GM21526 (cell line): ENCODE data around the gene TVP23B.
"Not testable (repeated sequence)": the region's sequence is repeated elsewhere in the genome, so short reads cannot be mapped to it uniquely, and the experiment has no call there.

Source experiments
- ATAC-seq: cut with Tn5 transposase; IDR thresholded peaks from one replicate; pipeline ENCODE4 v1.9.1; 2021; ENCODE audit warnings: moderate library complexity; ENCODE audit not compliant: unreplicated experiment, low FRiP score

Gene TVP23B

DNA sequence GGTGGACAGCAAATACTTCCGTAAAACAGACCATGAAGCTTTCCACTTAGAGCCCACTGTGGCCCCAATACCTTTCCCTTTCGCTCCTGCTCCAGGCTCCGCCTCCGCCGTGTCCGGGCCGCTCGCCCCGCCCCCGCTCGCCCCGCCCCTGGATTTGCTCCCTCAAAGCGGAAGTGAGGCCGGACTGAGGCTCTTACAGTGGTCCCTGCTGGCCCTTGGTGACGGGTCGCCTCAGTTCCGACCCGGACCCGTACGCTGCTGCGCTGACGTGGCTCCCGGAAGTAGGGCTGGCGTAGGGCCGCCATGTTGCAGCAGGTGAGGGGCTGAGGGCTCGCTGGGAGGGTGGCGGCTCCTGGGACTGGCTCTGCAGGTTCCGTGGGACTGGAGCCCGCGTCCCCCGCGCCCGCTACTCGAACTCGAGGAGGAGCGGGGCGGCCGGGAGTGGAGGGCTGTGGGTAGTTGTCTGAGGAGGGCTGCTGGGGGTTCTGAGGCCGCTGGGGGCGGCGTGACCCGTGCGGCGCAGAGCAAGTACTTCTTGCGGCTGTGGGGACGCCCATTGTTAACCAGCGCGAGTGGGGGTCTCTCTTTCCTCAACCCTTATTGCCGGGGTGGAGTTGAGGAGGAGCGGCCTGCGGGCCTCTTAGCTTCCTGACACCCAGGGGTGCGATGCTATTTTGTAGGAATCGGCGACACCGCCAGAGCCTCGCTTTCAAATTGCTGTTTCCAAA lies at the start of gene TVP23B:
TSS of gene TVP23B (plus strand) at position 193 of the 728 bp plus-strand sequence. CDS start at position 304, 111 bp downstream.
- peak; percentile 91 for ATAC-seq

DNA sequence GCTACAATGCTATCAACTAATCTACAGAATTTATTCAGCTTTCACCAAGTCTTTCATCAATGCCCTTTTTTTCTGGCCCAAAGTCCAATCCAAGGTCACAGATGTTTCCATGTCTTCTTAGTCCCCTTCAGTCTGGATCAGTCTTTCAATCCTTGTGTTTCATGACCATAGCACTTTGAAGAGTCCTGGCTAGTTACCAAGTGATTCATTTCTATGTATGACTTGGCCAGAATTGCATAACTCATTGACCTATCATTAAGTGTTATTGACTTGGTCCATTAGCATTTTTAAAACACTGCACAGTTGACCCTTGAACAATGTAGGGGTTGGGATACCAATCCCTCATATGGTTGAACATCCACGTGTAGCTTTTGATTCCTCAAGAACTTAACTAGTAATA lies 48.5 kb upstream of the TVP23B start:
- not testable (repeated sequence) for ATAC-seq

DNA sequence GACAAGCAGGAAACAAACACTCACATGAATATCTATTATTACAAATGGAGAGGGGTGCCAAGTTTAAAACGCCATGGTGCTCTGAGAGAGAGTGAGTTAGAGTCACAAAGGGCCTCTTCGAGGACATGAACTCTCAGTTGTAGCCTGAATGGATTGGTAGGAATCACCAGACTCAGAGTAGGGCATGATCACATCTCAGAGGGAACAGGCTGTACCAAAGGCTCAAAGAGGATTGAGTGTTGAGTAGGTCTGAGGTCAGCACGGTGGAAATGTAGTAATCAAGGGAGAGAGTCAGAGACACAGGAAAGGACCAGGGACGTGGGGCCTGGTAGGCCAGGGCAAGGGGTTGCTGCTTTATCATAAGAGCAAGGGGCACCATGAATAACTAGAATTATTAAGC lies 47.6 kb upstream of the TVP23B start:
- not testable (repeated sequence) for ATAC-seq

DNA sequence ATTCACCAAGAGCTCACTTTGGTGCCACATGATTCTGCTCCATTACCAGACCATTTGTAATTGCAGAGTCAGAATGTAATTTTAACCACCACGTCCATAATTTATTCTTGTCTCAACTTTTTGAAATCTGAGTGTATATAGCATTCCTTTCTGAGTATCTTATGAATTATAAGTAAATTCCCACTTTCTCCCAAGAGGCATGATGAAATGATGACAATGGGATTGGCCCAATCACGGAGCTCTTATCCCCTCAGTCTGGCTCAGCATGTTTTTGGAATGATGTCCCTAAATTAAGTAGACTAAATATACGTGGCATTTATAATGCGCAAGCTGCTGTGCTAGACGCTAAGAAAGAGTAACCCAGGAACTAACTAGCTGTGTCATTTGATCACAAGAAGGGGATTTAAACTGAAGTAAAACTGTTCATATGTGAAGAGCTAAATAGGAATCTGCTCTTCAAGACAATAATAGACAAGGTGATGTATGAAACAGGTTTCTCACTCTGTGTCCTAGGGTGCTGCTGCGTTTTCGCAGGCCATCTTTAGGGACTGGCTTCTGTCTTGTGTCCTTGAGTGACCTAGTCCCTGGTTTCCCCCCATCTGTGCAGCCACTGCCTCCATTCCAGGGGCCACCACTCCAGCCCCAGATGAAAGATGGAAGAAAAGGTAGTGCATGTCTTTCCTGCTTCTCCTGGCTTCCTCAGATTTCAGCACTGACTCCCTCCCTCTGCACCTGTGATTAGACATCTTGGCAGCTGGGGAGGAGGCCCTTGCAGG lies 41.2 kb upstream of the TVP23B start:
- ATAC-seq: not testable (repeated sequence)

DNA sequence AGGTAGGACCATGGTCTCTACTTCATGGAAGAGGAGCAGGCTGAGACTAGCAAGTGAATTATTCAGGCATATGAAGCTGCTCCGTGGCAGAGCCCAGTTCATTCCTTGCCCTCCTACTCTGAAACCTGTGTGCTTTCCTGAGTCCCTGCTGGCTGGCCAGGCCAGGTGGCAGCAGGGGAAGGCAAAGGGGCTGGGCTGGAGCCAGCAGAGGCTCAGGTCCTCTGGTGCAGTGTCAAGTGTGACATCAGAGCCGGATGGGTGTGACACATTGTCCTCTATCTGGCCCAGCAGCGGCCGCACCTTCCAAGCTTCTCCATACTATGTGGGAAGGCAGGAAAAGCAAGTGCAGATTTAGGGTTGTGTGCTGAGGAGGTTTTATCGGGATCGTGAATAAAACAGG lies 39.8 kb upstream of the TVP23B start:
- ATAC-seq: not testable (repeated sequence)

DNA sequence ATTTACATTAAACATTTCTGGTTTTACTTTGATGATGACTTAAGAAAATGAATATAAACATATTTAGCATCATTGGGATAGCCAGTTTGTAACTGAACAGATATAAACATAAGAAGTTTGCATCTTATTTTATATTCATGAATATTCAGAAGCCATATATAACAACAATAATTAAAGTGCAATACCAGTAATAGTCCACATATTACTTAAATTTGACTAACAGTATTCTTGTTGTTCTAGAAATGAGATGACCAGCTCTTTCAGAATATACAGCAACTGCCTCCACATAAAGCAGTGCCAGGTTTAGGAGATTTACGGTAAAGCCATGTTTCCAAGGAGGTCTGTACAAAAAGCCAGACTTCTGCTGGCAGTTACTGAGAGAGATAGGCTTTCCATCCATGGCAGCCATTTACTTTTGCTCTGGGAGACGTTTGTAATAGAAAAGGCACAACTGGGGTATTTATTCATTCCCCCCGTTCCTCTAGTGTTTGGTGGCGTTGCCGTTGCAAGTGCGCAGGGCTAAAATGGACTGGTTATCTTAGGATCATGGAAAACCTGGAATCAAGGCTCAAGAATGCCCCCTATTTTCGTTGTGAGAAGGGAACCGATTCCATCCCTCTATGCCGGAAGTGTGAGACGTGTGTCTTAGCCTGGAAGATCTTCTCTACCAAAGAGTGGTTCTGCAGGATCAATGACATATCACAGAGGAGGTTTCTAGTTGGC lies 37.1 kb upstream of the TVP23B start, which contains the start of gene FBXW10:
TSS of gene FBXW10 (plus strand) at position 356 of the 723 bp plus-strand sequence. CDS start at position 547, 191 bp downstream.
- not testable (repeated sequence) for ATAC-seq

DNA sequence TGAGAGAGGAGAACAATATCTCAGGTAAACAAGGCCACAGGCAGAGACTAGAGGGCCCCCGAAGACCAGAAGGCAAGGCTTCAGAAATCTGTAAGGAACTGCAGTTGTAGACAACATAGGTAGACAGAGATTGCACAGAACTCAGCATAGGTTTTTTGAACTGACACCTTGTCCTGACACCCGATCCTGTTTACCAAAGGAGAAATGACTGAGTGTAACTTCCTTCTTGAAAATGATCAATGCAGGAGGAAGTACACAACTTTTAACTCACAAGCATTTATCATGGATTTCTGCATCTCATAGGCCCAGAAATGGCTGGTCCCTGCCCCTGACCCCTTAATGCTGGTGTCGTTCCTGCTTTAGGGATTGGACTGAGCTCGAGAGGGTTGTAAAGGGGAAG lies 36.3 kb upstream of the TVP23B start:
- ATAC-seq: not testable (repeated sequence)

DNA sequence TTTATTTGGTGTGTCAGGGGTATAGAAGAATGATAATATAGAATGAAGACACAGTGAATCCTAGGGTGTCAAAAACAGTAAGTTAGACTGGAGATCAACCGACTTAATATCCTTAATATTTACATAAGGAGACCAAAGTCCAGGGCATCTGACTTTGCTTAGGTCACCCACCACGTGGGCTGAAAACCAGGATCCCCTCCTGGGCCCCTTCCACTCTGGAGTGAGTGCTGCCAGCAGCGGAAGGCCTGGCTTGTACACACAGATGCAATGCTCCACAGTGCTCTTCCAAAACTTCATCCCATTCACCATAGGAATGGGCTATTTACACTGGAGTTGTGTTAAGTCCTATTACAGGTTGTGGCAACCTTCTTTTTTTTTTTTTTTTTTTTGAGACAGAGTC lies 34.4 kb upstream of the TVP23B start:
- not testable (repeated sequence) for ATAC-seq

DNA sequence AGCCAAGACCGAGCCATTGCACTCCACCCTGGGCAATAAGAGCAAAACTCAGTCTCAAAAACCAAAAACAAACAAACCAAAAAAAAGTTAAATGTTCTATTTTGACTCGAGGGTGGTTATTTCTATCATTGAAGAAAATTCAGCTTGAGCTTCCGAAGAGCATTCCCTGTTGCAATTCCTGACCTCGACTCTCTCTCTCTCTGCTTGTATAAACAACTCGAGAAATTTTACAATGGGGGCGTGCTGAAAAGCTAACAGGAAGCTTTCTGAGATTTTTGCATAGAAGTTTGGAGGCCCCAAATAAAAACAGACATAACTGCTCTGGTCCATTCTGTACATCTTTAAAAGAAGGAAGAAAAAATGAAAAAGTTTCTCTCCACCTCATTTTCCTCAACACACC lies 33.5 kb upstream of the TVP23B start:
- ATAC-seq: not testable (repeated sequence)

DNA sequence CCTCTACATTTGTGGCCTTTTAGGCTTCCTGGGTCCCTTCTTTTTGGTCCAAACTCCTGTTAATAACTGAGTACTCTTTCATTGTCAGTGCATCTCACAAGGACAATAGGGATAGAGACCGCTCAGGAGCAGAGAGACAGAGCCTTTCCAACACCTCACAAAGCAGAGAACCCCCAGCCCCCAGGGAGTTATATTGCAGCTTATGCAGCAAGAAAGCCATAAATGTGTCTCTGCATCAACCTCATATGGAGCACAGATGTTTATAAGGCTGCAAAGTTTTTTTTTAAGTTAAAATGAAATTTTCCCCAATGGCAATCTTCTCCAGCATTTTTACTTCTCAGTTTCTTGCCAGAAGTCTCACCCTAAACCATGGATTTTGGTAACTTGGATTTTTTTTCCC lies 30.7 kb upstream of the TVP23B start:
- not testable (repeated sequence) for ATAC-seq

DNA sequence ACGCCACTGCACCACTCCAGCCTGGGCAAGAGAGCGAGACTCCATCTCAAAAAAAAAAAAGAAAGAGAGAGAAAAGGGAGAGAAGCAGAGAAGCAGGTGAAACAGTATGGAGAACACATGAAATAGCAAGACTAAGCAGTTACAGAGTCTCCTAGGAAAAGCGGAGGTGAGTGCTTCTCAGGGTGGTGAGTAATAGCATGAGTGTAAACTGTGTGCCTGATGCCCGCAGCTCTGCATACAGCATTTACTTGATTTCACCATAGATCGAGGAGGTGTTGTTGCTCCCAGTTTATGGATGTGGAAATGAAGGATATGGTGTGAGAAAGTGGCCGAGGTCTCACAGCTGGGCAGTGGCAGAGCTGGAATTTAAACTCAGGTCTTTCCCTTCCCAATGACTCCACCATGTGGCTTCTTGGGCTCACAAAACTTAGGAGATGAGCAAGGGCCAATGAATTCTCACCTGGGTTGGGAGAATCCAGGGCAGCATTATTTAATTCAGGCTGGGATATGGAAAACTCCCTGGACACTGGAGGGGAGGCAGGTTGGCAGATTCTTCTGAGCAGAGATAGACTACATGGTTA lies 27.1 kb upstream of the TVP23B start:
- ATAC-seq: not testable (repeated sequence)

DNA sequence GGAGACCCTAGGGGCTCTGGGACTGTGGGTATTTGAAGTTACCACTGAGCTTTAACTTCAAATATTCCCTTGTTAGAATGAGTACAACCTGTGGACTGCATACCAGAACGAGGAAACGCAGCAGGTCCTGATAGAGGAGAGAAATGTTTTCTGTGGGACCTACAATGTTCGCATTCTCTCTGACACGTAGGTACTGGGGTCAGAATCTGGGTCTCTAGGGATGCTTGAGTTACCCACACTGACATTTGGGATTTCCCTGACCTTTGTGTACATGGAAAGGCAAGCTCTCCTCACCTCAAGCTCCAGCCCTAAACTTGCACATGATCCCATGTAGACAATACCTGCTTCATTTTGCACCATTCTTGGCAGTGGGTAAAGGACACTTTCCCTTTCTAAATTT lies 25.0 kb upstream of the TVP23B start:
- ATAC-seq: not testable (repeated sequence)

DNA sequence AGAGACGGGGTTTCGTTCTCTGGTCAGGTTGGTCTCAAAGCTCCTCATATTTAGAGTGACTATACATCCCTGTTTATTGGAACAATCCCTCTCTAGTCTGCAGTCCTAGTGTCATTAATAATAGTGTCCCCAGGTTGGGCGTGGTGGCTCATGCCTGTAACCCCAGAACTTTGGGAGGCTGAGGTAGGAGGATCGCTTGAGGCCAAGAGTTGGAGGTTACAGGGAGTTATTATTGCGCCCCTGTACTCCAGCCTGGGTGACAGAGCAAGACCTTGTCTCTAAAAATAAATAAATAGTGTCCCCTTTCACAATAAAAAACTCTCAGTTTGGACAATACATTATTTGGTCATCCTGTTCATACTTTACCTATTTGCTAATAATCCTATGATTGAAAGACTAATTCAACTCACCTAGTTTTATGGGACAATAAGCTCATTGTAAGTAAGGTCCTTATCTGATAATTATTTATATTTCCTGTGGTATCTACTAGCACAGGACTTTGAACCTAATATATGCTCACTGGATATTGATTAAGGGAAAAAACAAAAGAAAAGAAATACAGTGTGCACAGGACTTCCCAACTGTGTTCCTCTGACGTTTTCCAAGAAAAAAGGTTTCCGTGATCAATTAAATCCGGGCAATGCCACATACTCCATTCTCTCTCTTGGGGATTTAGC lies 23.5 kb upstream of the TVP23B start:
- ATAC-seq: not testable (repeated sequence)

DNA sequence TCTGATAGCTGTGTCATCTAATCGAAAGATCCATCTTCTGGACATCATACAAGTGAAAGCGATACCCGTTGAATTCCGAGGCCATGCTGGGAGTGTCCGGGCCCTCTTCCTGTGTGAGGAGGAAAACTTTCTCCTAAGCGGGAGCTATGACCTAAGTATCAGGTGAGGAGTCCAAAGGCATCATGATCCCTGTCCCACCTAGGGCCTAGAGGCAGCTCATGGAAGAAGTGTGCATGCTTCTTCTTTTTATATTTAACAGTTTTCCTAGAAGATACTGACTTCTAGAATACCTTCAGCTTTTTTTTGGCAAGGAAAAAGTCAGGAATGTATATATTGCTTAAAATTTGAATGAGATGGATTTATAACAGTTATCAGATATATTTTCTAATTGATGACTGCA lies 22.6 kb upstream of the TVP23B start:
- ATAC-seq: not testable (repeated sequence)

DNA sequence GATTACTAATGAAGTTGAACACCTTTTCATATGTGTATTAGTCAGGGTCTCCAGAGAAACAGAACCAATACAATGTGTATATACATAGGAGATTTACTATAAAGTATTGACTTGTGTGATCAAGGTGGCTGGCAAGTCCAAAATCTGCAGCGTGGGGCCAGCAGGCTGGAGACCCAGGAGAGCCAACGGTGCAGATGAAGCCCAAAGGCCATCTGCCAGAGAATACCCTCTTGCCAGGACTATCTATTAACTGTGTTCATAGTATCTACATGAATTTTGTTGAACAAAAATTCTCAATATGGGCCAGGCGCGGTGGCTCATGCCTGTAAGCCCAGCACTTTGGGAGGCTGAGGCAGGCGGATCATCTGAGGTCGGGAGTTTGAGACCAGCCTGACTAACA lies 20.8 kb upstream of the TVP23B start:
- ATAC-seq: not testable (repeated sequence)

DNA sequence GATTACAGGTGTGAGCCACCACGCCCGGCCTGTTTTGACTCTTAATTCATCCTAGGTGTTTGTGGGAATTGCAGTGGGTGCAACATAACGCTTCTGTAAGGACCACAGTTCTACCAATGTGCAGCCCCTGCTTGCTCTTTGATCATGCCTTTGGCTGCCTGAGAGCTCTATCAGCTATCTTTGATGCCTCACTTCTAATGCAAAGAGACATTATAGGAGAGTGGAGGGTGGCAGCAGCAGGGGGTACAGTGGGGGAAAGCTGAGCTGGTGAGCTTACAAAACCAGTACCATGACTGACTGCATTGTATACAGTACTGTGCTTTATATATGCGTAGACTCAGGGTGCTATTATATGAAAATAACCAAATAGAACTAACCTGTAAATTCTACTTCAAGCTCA lies 10.4 kb upstream of the TVP23B start:
- ATAC-seq: not testable (repeated sequence)

DNA sequence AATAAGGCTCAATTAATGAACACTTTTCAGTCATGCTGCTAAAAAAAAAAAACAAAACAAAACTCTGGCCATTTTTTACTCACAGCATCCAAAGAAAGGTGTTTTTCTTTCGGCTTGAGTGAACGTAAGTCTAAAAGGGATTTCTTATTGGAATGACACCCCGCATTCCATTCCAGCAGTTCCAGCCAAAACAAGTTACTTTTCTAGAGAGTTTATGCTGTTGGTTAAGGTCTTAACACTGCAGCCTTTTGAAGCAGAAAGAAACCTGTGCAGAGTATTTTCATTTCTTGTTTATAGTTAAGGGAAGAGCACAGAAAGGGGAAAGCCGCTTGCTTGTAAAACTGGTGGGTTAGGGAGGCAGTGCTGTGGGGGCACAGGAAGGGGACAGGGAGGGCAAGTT lies 9.9 kb upstream of the TVP23B start:
- ATAC-seq: not testable (repeated sequence)

DNA sequence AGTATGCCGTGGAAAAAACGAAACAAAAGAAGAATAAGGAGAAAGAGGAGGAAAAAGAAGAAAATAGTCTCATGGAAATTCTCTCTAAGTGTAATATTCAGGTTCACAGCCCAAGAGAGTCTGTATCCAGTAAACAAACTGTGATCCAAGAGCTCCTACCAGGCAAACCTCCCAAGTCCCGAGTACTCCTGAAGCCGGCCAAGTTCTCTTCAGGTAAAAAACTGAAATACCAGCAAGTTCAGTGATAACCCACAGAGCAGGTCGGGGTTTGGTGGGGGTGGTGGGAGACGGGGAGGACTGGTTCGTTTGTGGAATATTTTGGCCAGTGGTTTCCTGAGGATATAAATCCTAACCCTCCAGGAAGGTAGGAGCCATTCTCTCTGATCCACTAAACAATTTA lies 8.5 kb upstream of the TVP23B start:
- ATAC-seq: no peak

DNA sequence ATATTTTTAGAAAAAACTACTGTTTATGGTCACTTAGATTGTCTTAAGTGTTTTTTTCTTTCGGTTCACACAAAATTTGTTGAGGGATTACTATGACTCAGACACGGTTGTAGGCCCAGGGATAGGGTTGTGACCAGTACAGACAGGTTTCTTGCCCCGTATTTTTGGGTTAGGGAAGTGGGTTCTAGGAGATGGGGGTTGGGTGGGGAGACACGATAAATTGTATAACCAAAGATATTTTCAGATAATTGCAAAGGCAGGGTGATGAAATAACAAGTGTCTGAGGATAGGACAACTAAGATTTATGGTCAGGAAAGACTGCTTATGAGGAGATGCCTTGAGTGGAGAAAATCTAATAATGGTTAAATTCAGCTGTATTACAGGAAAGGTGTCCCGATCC lies 822 bp downstream of the TVP23B start:
- not testable (repeated sequence) for ATAC-seq

DNA sequence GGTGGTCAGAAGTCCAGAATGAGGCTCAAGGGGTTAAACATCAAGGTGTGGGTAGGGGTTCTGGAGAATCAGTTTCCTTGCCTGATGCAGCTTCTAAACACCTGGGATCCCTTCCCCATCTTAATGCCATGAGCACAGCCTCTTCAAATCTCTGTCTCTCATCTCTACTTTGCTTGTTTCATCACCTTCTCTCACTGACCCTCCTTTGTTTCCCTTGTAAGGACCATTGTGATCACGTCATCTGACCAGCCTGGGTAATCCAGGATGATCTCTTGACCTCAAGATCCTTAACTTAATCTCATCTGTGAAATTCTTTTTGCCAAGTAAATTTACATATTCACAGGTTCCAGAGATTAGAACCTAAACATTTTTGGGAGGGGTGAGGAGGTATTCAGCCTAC lies 5.0 kb downstream of the TVP23B start:
- ATAC-seq: not testable (repeated sequence)
